ENCODE results near the gene FAM193B. TPM values are rescaled to one million over a fixed set of nuclear protein-coding genes. Genes with fewer than 3 reads are reported as not detected.
"Not testable (repeated sequence)": the region's sequence is repeated elsewhere in the genome, so short reads cannot be mapped to it uniquely, and the experiment has no call there.

Gene FAM193B
- total RNA-seq, 2 donors from 2014 or later, result 52.1 to 56.1 TPM

- ATAC-seq, result no peak
- DNase-seq, result peak; percentile 54 to 80
- intact Hi-C loops (cut with DNase I, micrococcal nuclease), result no loop called here
Observed at GRCh38 chr5:177495243-177496060, 58.9 kb downstream of the FAM193B start.

GRCh38 chr5:177494346-177495195 lies 59.8 kb downstream of the FAM193B start:
- ATAC-seq (no peak), DNase-seq (peak; percentile 56 to 58)
- intact Hi-C loops (cut with DNase I, micrococcal nuclease), result no loop called here

GRCh38 chr5:177493795-177494345 lies 60.5 kb downstream of the FAM193B start:
- no peak for ATAC-seq
- DNase-seq, result no peak
- intact Hi-C loops (cut with DNase I, micrococcal nuclease), result no loop called here

- intact Hi-C loops (cut with DNase I, micrococcal nuclease), result no loop called here
- ATAC-seq, result no peak
- no peak for DNase-seq
Observed at GRCh38 chr5:177492841-177493240, 61.5 kb downstream of the FAM193B start.

GRCh38 chr5:177491983-177492746 lies 62.2 kb downstream of the FAM193B start:
- no peak for ATAC-seq
- intact Hi-C loops (cut with DNase I, micrococcal nuclease), result no loop called here

GRCh38 chr5:177491429-177491945 lies 62.9 kb downstream of the FAM193B start:
- intact Hi-C loops (cut with DNase I, micrococcal nuclease), result no loop called here
- peak; percentile 64 for ATAC-seq

More at GRCh38 chr5:177491983-177492746, 62.2 kb downstream of the FAM193B start:
- DNase-seq, result no peak

GRCh38 chr5:177490992-177491391 lies 63.4 kb downstream of the FAM193B start:
- DNase-seq (no peak), ATAC-seq (no peak)
- intact Hi-C loops (cut with DNase I, micrococcal nuclease), result no loop called here

More at GRCh38 chr5:177491429-177491945, 62.9 kb downstream of the FAM193B start:
- peak in 1 of 2 donors; percentile 57 for DNase-seq

GRCh38 chr5:177490311-177490991 lies 63.9 kb downstream of the FAM193B start:
- DNase-seq (no peak), ATAC-seq (no peak)
- intact Hi-C loops (cut with DNase I, micrococcal nuclease), result no loop called here

- intact Hi-C loops (cut with DNase I, micrococcal nuclease), result no loop called here
- peak in 1 of 2 donors; percentile 78 for DNase-seq
- peak; percentile 79 for ATAC-seq
Observed at GRCh38 chr5:177489119-177489716, 65.1 kb downstream of the FAM193B start.

GRCh38 chr5:177487975-177488374 lies 66.4 kb downstream of the FAM193B start:
- ATAC-seq (no peak), DNase-seq (no peak)
- intact Hi-C loops (cut with DNase I, micrococcal nuclease), result no loop called here

- ATAC-seq, result no peak
- intact Hi-C loops (cut with DNase I, micrococcal nuclease), result no loop called here
- no peak for DNase-seq
Observed at GRCh38 chr5:177487144-177487543, 67.2 kb downstream of the FAM193B start.

- intact Hi-C loops (cut with DNase I, micrococcal nuclease), result no loop called here
- ATAC-seq, result no peak
Observed at GRCh38 chr5:177486256-177486655, 68.1 kb downstream of the FAM193B start.

GRCh38 chr5:177485753-177486152 lies 68.6 kb downstream of the FAM193B start:
- ATAC-seq; DNase-seq; intact Hi-C loops (cut with DNase I, micrococcal nuclease): not testable (repeated sequence)

More at GRCh38 chr5:177486256-177486655, 68.1 kb downstream of the FAM193B start:
- DNase-seq, result no peak

GRCh38 chr5:177484902-177485549 lies 69.3 kb downstream of the FAM193B start:
- ATAC-seq (no peak), DNase-seq (no peak)
- intact Hi-C loops (cut with DNase I, micrococcal nuclease), result no loop called here

- ATAC-seq, result no peak
- no peak for DNase-seq
- intact Hi-C loops (cut with DNase I, micrococcal nuclease), result no loop called here
Observed at GRCh38 chr5:177483994-177484901, 70.1 kb downstream of the FAM193B start.

GRCh38 chr5:177483042-177483441 lies 71.3 kb downstream of the FAM193B start:
- intact Hi-C loops (cut with DNase I, micrococcal nuclease), result no loop called here

More at GRCh38 chr5:177483042-177483441, 71.3 kb downstream of the FAM193B start:
- no peak for ATAC-seq
- DNase-seq, result no peak

Data from left colon (tissue), 2 donors.